ENCODE measurements around the gene ZC3HAV1L.

- TF ChIP-seq OSR1 (CRISPR knock-in tag; IDR thresholded peaks at IDR 0.05) (no peak), CREB5 (CRISPR knock-in tag; IDR thresholded peaks at IDR 0.05; ENCODE audit: low read depth) (no peak), TOX (CRISPR knock-in tag; IDR thresholded peaks at IDR 0.05; ENCODE audit: borderline replicate concordance) (no peak), ZFP30 (CRISPR knock-in tag; IDR thresholded peaks at IDR 0.05) (no peak), ZNF8 (CRISPR knock-in tag; IDR thresholded peaks at IDR 0.05) (no peak), BACH2 (CRISPR knock-in tag; IDR thresholded peaks at IDR 0.05; ENCODE audit: borderline replicate concordance) (no peak), PPARA (CRISPR knock-in tag; IDR thresholded peaks at IDR 0.05; ENCODE audit: borderline replicate concordance) (no peak), GLIS3 (CRISPR knock-in tag; IDR thresholded peaks at IDR 0.05) (no peak), CSDC2 (CRISPR knock-in tag; IDR thresholded peaks at IDR 0.05) (no peak), ZNF565 (CRISPR knock-in tag; conservative IDR thresholded peaks at IDR 0.05; ENCODE audit: low read depth) (no peak), ZC3H10 (CRISPR knock-in tag; IDR thresholded peaks at IDR 0.05) (no peak)
- TF ChIP-seq, protein P1, sequence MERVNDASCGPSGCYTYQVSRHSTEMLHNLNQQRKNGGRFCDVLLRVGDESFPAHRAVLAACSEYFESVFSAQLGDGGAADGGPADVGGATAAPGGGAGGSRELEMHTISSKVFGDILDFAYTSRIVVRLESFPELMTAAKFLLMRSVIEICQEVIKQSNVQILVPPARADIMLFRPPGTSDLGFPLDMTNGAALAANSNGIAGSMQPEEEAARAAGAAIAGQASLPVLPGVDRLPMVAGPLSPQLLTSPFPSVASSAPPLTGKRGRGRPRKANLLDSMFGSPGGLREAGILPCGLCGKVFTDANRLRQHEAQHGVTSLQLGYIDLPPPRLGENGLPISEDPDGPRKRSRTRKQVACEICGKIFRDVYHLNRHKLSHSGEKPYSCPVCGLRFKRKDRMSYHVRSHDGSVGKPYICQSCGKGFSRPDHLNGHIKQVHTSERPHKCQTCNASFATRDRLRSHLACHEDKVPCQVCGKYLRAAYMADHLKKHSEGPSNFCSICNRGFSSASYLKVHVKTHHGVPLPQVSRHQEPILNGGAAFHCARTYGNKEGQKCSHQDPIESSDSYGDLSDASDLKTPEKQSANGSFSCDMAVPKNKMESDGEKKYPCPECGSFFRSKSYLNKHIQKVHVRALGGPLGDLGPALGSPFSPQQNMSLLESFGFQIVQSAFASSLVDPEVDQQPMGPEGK (CRISPR knock-in tag; IDR thresholded peaks at IDR 0.05; ENCODE audit: borderline replicate concordance): no peak
- TF ChIP-seq, protein P2, sequence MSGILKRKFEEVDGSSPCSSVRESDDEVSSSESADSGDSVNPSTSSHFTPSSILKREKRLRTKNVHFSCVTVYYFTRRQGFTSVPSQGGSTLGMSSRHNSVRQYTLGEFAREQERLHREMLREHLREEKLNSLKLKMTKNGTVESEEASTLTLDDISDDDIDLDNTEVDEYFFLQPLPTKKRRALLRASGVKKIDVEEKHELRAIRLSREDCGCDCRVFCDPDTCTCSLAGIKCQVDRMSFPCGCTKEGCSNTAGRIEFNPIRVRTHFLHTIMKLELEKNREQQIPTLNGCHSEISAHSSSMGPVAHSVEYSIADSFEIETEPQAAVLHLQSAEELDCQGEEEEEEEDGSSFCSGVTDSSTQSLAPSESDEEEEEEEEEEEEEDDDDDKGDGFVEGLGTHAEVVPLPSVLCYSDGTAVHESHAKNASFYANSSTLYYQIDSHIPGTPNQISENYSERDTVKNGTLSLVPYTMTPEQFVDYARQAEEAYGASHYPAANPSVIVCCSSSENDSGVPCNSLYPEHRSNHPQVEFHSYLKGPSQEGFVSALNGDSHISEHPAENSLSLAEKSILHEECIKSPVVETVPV (CRISPR knock-in tag; IDR thresholded peaks at IDR 0.05): no peak
- TF ChIP-seq, protein P3, sequence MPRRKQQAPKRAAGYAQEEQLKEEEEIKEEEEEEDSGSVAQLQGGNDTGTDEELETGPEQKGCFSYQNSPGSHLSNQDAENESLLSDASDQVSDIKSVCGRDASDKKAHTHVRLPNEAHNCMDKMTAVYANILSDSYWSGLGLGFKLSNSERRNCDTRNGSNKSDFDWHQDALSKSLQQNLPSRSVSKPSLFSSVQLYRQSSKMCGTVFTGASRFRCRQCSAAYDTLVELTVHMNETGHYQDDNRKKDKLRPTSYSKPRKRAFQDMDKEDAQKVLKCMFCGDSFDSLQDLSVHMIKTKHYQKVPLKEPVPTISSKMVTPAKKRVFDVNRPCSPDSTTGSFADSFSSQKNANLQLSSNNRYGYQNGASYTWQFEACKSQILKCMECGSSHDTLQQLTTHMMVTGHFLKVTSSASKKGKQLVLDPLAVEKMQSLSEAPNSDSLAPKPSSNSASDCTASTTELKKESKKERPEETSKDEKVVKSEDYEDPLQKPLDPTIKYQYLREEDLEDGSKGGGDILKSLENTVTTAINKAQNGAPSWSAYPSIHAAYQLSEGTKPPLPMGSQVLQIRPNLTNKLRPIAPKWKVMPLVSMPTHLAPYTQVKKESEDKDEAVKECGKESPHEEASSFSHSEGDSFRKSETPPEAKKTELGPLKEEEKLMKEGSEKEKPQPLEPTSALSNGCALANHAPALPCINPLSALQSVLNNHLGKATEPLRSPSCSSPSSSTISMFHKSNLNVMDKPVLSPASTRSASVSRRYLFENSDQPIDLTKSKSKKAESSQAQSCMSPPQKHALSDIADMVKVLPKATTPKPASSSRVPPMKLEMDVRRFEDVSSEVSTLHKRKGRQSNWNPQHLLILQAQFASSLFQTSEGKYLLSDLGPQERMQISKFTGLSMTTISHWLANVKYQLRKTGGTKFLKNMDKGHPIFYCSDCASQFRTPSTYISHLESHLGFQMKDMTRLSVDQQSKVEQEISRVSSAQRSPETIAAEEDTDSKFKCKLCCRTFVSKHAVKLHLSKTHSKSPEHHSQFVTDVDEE (CRISPR knock-in tag; IDR thresholded peaks at IDR 0.05): no peak
Observed at GRCh38 chr7:139046143-139046542, 10.3 kb upstream of the ZC3HAV1L start.
